Muscle layer of duodenum (tissue), 2 donors: Measurements from ENCODE around the gene ODAD3.
"Not testable (repeated sequence)": the region's sequence is repeated elsewhere in the genome, so short reads cannot be mapped to it uniquely, and the experiment has no call there.

Experiments
- H3K27ac ChIP-seq: one replicate; pipeline ENCODE4 v1.7.0; 2013; ENCODE audit warnings: mild to moderate bottlenecking, low read length
- H3K27me3 ChIP-seq: one replicate; pipeline ENCODE4 v1.7.0; 2013; ENCODE audit warnings: low read depth, mild to moderate bottlenecking, control low read depth, low read length
- H3K36me3 ChIP-seq, 2 donors: one replicate each; pipeline ENCODE4 v1.7.0; 2013; ENCODE audit warnings: low read length in 2 of 2, control low read depth in 1 of 2, mild to moderate bottlenecking in 1 of 2; ENCODE audit not compliant: insufficient read depth in 2 of 2, control insufficient read depth in 1 of 2
- H3K4me1 ChIP-seq, 2 donors: one replicate each; pipeline ENCODE4 v1.7.0; 2013; ENCODE audit warnings: low read length in 2 of 2, mild to moderate bottlenecking in 2 of 2, control low read depth in 1 of 2, moderate library complexity in 1 of 2; ENCODE audit not compliant: insufficient read depth in 2 of 2, control insufficient read depth in 1 of 2
- H3K4me3 ChIP-seq, 2 donors: one replicate each; pipeline ENCODE4 v1.7.0; 2013; ENCODE audit warnings: low read length in 2 of 2, low read depth in 1 of 2, mild to moderate bottlenecking in 1 of 2
- H3K9me3 ChIP-seq, 2 donors: one replicate each; pipeline ENCODE4 v1.7.0; 2013; ENCODE audit warnings: low read length in 2 of 2, control low read depth in 1 of 2, mild to moderate bottlenecking in 1 of 2; ENCODE audit not compliant: control insufficient read depth in 1 of 2
- donor health status: healthy.

ODAD3 gene

GRCh38 chr19:11390933-11391680 lies 43.8 kb downstream of the ODAD3 start:
- no peaks in the 10 kb centered on the region for H3K27me3 ChIP-seq
- H3K9me3 ChIP-seq, result no peaks in the 10 kb centered on the region
- H3K27ac ChIP-seq, result no peak overlapping the region
- H3K4me3 ChIP-seq, result no peak overlapping the region
- H3K4me1 ChIP-seq, result no peaks in the 10 kb centered on the region
- no peaks in the 10 kb centered on the region for H3K36me3 ChIP-seq

- no peaks in the 10 kb centered on the region for H3K9me3 ChIP-seq
- no peaks in the 10 kb centered on the region for H3K27me3 ChIP-seq
- H3K27ac ChIP-seq, result no peak overlapping the region
- H3K36me3 ChIP-seq, result no peaks in the 10 kb centered on the region
- no peaks in the 10 kb centered on the region for H3K4me1 ChIP-seq
- H3K4me3 ChIP-seq, result no peak overlapping the region
These were observed 44.6 kb downstream of the ODAD3 start for GRCh38 chr19:11390359-11390758.

- Histone ChIP-seq H3K4me3 (no peak overlapping the region), H3K4me1 (peaks cover 0 to 18% of the 10 kb centered on the region in 2 donors), H3K27me3 (peaks cover 3% of the 10 kb centered on the region), H3K36me3 (no peaks in the 10 kb centered on the region), H3K27ac (no peak overlapping the region), H3K9me3 (no peaks in the 10 kb centered on the region)
These were observed 47.5 kb downstream of the ODAD3 start for GRCh38 chr19:11387162-11388034.

GRCh38 chr19:11384778-11385129 lies 50.2 kb downstream of the ODAD3 start:
- H3K4me3 ChIP-seq, result no peak overlapping the region
- H3K9me3 ChIP-seq, result no peaks in the 10 kb centered on the region
- H3K27me3 ChIP-seq, result peaks cover 3% of the 10 kb centered on the region
- no peaks in the 10 kb centered on the region for H3K36me3 ChIP-seq
- no peak overlapping the region for H3K27ac ChIP-seq
- H3K4me1 ChIP-seq, result peaks cover 0 to 37% of the 10 kb centered on the region in 2 donors

GRCh38 chr19:11383706-11384048 lies 51.2 kb downstream of the ODAD3 start:
- Histone ChIP-seq H3K9me3 (no peaks in the 10 kb centered on the region), H3K4me3 (peak overlapping the region; percentile 16 to 54), H3K4me1 (peaks cover 0 to 37% of the 10 kb centered on the region in 2 donors), H3K36me3 (no peaks in the 10 kb centered on the region), H3K27ac (no peak overlapping the region), H3K27me3 (peaks cover 3% of the 10 kb centered on the region)

GRCh38 chr19:11382898-11383705 lies 51.8 kb downstream of the ODAD3 start:
- H3K27ac ChIP-seq, result no peak overlapping the region
- no peaks in the 10 kb centered on the region for H3K9me3 ChIP-seq
- peaks cover 0 to 4% of the 10 kb centered on the region in 2 donors for H3K36me3 ChIP-seq
- H3K4me1 ChIP-seq, result peaks cover 0 to 43% of the 10 kb centered on the region in 2 donors
- H3K4me3 ChIP-seq, result peak overlapping the region in 1 of 2 donors; percentile 54
- peaks cover 3% of the 10 kb centered on the region for H3K27me3 ChIP-seq

GRCh38 chr19:11380653-11381537 lies 54.0 kb downstream of the ODAD3 start:
- H3K9me3 ChIP-seq, result no peaks in the 10 kb centered on the region
- H3K27ac ChIP-seq, result peak overlapping the region; percentile 70
- H3K36me3 ChIP-seq, result peaks cover 0 to 8% of the 10 kb centered on the region in 2 donors
- H3K4me3 ChIP-seq, result peak overlapping the region; percentile 66 to 79
- peaks cover 3% of the 10 kb centered on the region for H3K27me3 ChIP-seq
- H3K4me1 ChIP-seq, result peaks cover 7 to 59% of the 10 kb centered on the region in 2 donors

- Histone ChIP-seq H3K4me1 (peaks cover 12 to 65% of the 10 kb centered on the region in 2 donors), H3K27me3 (peaks cover 3% of the 10 kb centered on the region), H3K27ac (no peak overlapping the region), H3K36me3 (peaks cover 0 to 8% of the 10 kb centered on the region in 2 donors), H3K4me3 (peak overlapping the region; percentile 66 to 79), H3K9me3 (no peaks in the 10 kb centered on the region)
These were observed 55.0 kb downstream of the ODAD3 start for GRCh38 chr19:11379857-11380350.

- H3K36me3 ChIP-seq, H3K27me3 ChIP-seq, H3K27ac ChIP-seq, H3K4me3 ChIP-seq, H3K9me3 ChIP-seq: not testable (repeated sequence)
- H3K4me1 ChIP-seq, result peaks cover 12 to 66% of the 10 kb centered on the region in 2 donors
These were observed 55.6 kb downstream of the ODAD3 start for GRCh38 chr19:11379269-11379845.
